Spleen (tissue), 7 donors: ENCODE results near the gene ABAT.

Experiments
- POLR2A ChIP-seq, 3 donors: fragments of 450-650 bp; IDR thresholded peaks; one replicate each; pipeline ENCODE4 v1.5.1; 2017; ENCODE audit warnings: antibody characterized with exemption in 3 of 3, mild to moderate bottlenecking in 1 of 3
- POLR2AphosphoS5 ChIP-seq, 3 donors: sonication (generic); formaldehyde crosslinking; IDR thresholded peaks; one replicate each; pipeline ENCODE4 v1.5.1; 2017; ENCODE audit warnings: antibody characterized with exemption in 3 of 3
- TF ChIP-seq, protein P1 (sequence below), 11 experiments: fragments of 200-600 bp in 7 of 11; fragments of 450-650 bp in 4 of 11; sonication (generic) in 4 of 11; IDR thresholded peaks in 8 of 11; conservative IDR thresholded peaks in 3 of 11; 1 replicate in 7 of 11; 2 replicates in 4 of 11; pipeline versions ENCODE4 v1.4.0 to v1.8.0; 2016 to 2021; ENCODE audit warnings: antibody characterized with exemption in 11 of 11, inconsistent platforms in 4 of 11, mild to moderate bottlenecking in 1 of 11
- donor health status: DM: no; HTN: no; CAD: no; lungs with moderate emphysema.
- donor health status: DM: no; HTN: no; CAD: no.
- donor health status: DM: no; HTN: no; CAD: no.

- TF ChIP-seq, protein P1, sequence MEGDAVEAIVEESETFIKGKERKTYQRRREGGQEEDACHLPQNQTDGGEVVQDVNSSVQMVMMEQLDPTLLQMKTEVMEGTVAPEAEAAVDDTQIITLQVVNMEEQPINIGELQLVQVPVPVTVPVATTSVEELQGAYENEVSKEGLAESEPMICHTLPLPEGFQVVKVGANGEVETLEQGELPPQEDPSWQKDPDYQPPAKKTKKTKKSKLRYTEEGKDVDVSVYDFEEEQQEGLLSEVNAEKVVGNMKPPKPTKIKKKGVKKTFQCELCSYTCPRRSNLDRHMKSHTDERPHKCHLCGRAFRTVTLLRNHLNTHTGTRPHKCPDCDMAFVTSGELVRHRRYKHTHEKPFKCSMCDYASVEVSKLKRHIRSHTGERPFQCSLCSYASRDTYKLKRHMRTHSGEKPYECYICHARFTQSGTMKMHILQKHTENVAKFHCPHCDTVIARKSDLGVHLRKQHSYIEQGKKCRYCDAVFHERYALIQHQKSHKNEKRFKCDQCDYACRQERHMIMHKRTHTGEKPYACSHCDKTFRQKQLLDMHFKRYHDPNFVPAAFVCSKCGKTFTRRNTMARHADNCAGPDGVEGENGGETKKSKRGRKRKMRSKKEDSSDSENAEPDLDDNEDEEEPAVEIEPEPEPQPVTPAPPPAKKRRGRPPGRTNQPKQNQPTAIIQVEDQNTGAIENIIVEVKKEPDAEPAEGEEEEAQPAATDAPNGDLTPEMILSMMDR (IDR thresholded peaks at IDR 0.05 in 8 of 11, conservative IDR thresholded peaks at IDR 0.05 in 3 of 11), result no peak
- TF ChIP-seq POLR2A (IDR thresholded peaks at IDR 0.05), result no peak
- no peak for TF ChIP-seq POLR2AphosphoS5 (IDR thresholded peaks at IDR 0.05)
These were observed 29.7 kb downstream of the ABAT start for GRCh38 chr16:8704098-8704497.
